IMR-90 (cell line): Measurements from ENCODE around the gene PLEKHH2. TPM values are rescaled to one million over a fixed set of nuclear protein-coding genes. Genes with fewer than 3 reads are reported as not detected.

Experiments
- ATAC-seq: fragments of 200-7000 bp; cut with Tn5 transposase; 2 replicates; pipeline ENCODE4 v1.9.1; 2020; ENCODE audit warnings: low read depth, mild to moderate bottlenecking, moderate library complexity
- BruUV-seq: library from RNA; stranded (reverse); fragments of 400-500 nt; replicated peaks from 2 replicates; lab custom pipeline; 2021; lab: Mats Ljungman, UMichigan
- CTCF ChIA-PET: fragments of 300-600 bp; formaldehyde crosslinking; extraction: SDS; loops from one replicate; lab custom pipeline; 2021; ENCODE audit warnings: antibody characterized with exemption; lab: Yijun Ruan, JAX
- POLR2A ChIA-PET: fragments of 300-600 bp; sonication (Branson Sonifier 250); formaldehyde crosslinking; loops from one replicate; lab custom pipeline; 2022; ENCODE audit warnings: antibody characterized with exemption; ENCODE audit not compliant: unreplicated experiment; lab: Charles Lee
- DNase-seq: peaks from one replicate; pipeline ENCODE4 v3.0.0; 2013
- H2AFZ ChIP-seq: replicated peaks from 2 replicates; pipeline ENCODE3; 2013; ENCODE audit warnings: low read length, mild to moderate bottlenecking; ENCODE audit not compliant: poor library complexity
- H2AK5ac ChIP-seq: 2 replicates; pipeline ENCODE4 v1.6.1; 2013; ENCODE audit warnings: low read depth, low read length, inconsistent platforms
- H2AK9ac ChIP-seq: replicated peaks from 2 replicates; pipeline ENCODE3; 2013; ENCODE audit warnings: mild to moderate bottlenecking, low read depth, low read length, moderate library complexity; ENCODE audit not compliant: poor library complexity
- H2BK120ac ChIP-seq: 2 replicates; pipeline ENCODE4 v1.6.1; 2013; ENCODE audit warnings: low read depth, low read length, inconsistent platforms
- H2BK15ac ChIP-seq: 3 replicates; pipeline ENCODE4 v1.6.1; 2013; ENCODE audit warnings: low read depth, low read length, inconsistent platforms
- H2BK20ac ChIP-seq: 2 replicates; pipeline ENCODE4 v1.6.1; 2013; ENCODE audit warnings: low read depth, mild to moderate bottlenecking, inconsistent platforms, low read length, moderate library complexity
- H2BK5ac ChIP-seq: 2 replicates; pipeline ENCODE4 v1.6.1; 2013; ENCODE audit warnings: mild to moderate bottlenecking, low read depth, low read length, inconsistent platforms; ENCODE audit not compliant: poor library complexity, severe bottlenecking
- H3K14ac ChIP-seq: replicated peaks from 2 replicates; pipeline ENCODE4 v1.6.1; 2013; ENCODE audit warnings: low read depth, low read length, inconsistent platforms
- H3K18ac ChIP-seq: 2 replicates; pipeline ENCODE4 v1.6.1; 2013; ENCODE audit warnings: low read depth, low read length, control low read depth
- H3K23ac ChIP-seq: 2 replicates; pipeline ENCODE4 v1.6.1; 2013; ENCODE audit warnings: low read depth, low read length, inconsistent platforms
- H3K27ac ChIP-seq: 2 replicates; pipeline ENCODE4 v1.5.1; 2013; ENCODE audit warnings: mild to moderate bottlenecking, control low read depth, low read length; ENCODE audit not compliant: insufficient read depth
- H3K27me3 ChIP-seq: 2 replicates; pipeline ENCODE4 v1.6.1; 2013; ENCODE audit warnings: low read length; ENCODE audit not compliant: control insufficient read depth, insufficient read depth
- H3K36me3 ChIP-seq: 2 replicates; pipeline ENCODE4 v1.6.1; 2013; ENCODE audit warnings: low read length, mixed read lengths; ENCODE audit not compliant: control insufficient read depth, insufficient read depth
- H3K4ac ChIP-seq: 2 replicates; pipeline ENCODE4 v1.6.1; 2013; ENCODE audit warnings: low read depth, low read length, inconsistent platforms
- H3K4me1 ChIP-seq: 2 replicates; pipeline ENCODE4 v1.6.1; 2013; ENCODE audit warnings: low read length, mixed read lengths; ENCODE audit not compliant: control insufficient read depth, insufficient read depth
- H3K4me2 ChIP-seq: 2 replicates; pipeline ENCODE4 v1.6.1; 2013; ENCODE audit warnings: low read depth, mild to moderate bottlenecking, control low read depth, low read length, moderate library complexity
- H3K4me3 ChIP-seq: 2 replicates; pipeline ENCODE4 v1.5.1; 2013; ENCODE audit warnings: low read depth, mild to moderate bottlenecking, control low read depth, low read length, moderate library complexity; ENCODE audit not compliant: insufficient read depth
- H3K56ac ChIP-seq: 2 replicates; pipeline ENCODE4 v1.6.1; 2013; ENCODE audit warnings: low read length, inconsistent platforms; ENCODE audit not compliant: insufficient read depth; ENCODE audit errors: extremely low read depth
- H3K79me1 ChIP-seq, 2 experiments: 2 replicates each; pipeline ENCODE4 v1.6.1; 2013; ENCODE audit warnings: low read length in 2 of 2, inconsistent platforms in 1 of 2, low read depth in 1 of 2
- H3K9ac ChIP-seq: 2 replicates; pipeline ENCODE4 v1.6.1; 2013; ENCODE audit warnings: low read depth, low read length, control low read depth
- H3K9me1 ChIP-seq: 2 replicates; pipeline ENCODE4 v1.6.1; 2013; ENCODE audit warnings: low read length, inconsistent platforms; ENCODE audit not compliant: insufficient read depth
- H3K9me3 ChIP-seq: 2 replicates; pipeline ENCODE4 v1.6.1; 2013; ENCODE audit warnings: low read length; ENCODE audit not compliant: control insufficient read depth, insufficient read depth
- H4K20me1 ChIP-seq: 2 replicates; pipeline ENCODE4 v1.6.1; 2013; ENCODE audit warnings: low read length, inconsistent platforms; ENCODE audit not compliant: insufficient read depth
- H4K5ac ChIP-seq: 2 replicates; pipeline ENCODE4 v1.6.1; 2013; ENCODE audit warnings: mild to moderate bottlenecking, low read depth, low read length, control low read depth
- H4K8ac ChIP-seq, 2 experiments: 2 replicates each; pipeline ENCODE4 v1.6.1; 2013; ENCODE audit warnings: low read depth in 2 of 2, low read length in 2 of 2, control low read depth in 1 of 2, inconsistent platforms in 1 of 2
- H4K91ac ChIP-seq: 2 replicates; pipeline ENCODE4 v1.6.1; 2013; ENCODE audit warnings: low read depth, low read length, inconsistent platforms; ENCODE audit not compliant: insufficient read depth
- BHLHE40 ChIP-seq: fragments of 150-350 bp; IDR thresholded peaks from 2 replicates; pipeline ENCODE4 v1.6.1; 2016; ENCODE audit warnings: mild to moderate bottlenecking, low read depth, low read length
- CEBPB ChIP-seq: IDR thresholded peaks from 2 replicates; pipeline ENCODE4 v1.6.1; 2012; ENCODE audit warnings: low read depth, low read length, improper control_type of control experiment
- CHD1 ChIP-seq: IDR thresholded peaks from 2 replicates; pipeline ENCODE4 v1.6.1; 2012; ENCODE audit warnings: low read depth, low read length, improper control_type of control experiment
- FOS ChIP-seq: fragments of 150-350 bp; IDR thresholded peaks from 2 replicates; pipeline ENCODE4 v1.6.1; 2016; ENCODE audit warnings: low read depth, low read length
- MAFK ChIP-seq: IDR thresholded peaks from 2 replicates; pipeline ENCODE4 v1.6.1; 2012; ENCODE audit warnings: low read depth, low read length, improper control_type of control experiment
- MAZ ChIP-seq: IDR thresholded peaks from 2 replicates; pipeline ENCODE4 v1.6.1; 2012; ENCODE audit warnings: low read depth, mild to moderate bottlenecking, low read length, improper control_type of control experiment, moderate library complexity, borderline replicate concordance
- MXI1 ChIP-seq: IDR thresholded peaks from 2 replicates; pipeline ENCODE4 v1.6.1; 2012; ENCODE audit warnings: low read depth, mild to moderate bottlenecking, low read length, moderate library complexity, borderline replicate concordance
- NFE2L2 ChIP-seq: fragments of 150-350 bp; IDR thresholded peaks from 2 replicates; pipeline ENCODE4 v1.6.1; 2016; ENCODE audit warnings: low read depth, mild to moderate bottlenecking, low read length
- POLR2A ChIP-seq: IDR thresholded peaks from 2 replicates; pipeline ENCODE4 v1.6.1; 2012; ENCODE audit warnings: mild to moderate bottlenecking, low read depth, low read length
- RAD21 ChIP-seq: IDR thresholded peaks from 2 replicates; pipeline ENCODE4 v1.6.1; 2012; ENCODE audit warnings: low read length, improper control_type of control experiment
- RCOR1 ChIP-seq: IDR thresholded peaks from 2 replicates; pipeline ENCODE4 v1.6.1; 2012; ENCODE audit warnings: mild to moderate bottlenecking, low read length, improper control_type of control experiment; ENCODE audit not compliant: insufficient replicate concordance
- RFX5 ChIP-seq: IDR thresholded peaks from 2 replicates; pipeline ENCODE4 v1.8.0; 2012; ENCODE audit warnings: low read depth, mild to moderate bottlenecking, low read length, moderate library complexity
- SMC3 ChIP-seq: fragments of 150-350 bp; IDR thresholded peaks from 2 replicates; pipeline ENCODE4 v1.6.1; 2016; ENCODE audit warnings: low read depth, mild to moderate bottlenecking, antibody characterized with exemption, low read length, moderate library complexity
- USF2 ChIP-seq: fragments of 150-350 bp; IDR thresholded peaks from 2 replicates; pipeline ENCODE4 v1.6.1; 2017; ENCODE audit warnings: mild to moderate bottlenecking, antibody characterized with exemption, low read length, low read depth
- WGBS, 2 experiments: methylation state at CpG; one replicate each; pipeline versions ENCODE4 v1.1.5 to v1.1.7; 2013; ENCODE audit warnings: missing lambda C conversion rate in 2 of 2; ENCODE audit not compliant: insufficient read length in 1 of 2; ENCODE audit errors: extremely low coverage in 2 of 2; 5-methylcytosine and 5-hydroxymethylcytosine counted together
- dilution Hi-C: fragments of 300-500 bp; cut with HindIII; formaldehyde crosslinking; loops from one replicate; pipeline ENCODE4 v1.14.3; 2018; ENCODE audit warnings: low sequenced_read_pairs; ENCODE audit not compliant: unreplicated experiment
- in situ Hi-C: fragments of 300-500 bp; cut with MboI; formaldehyde crosslinking; loops from 3 replicates; pipeline ENCODE4 v1.14.3; 2019; ENCODE audit warnings: low sequenced_read_pairs, inconsistent platforms, mixed read lengths
- intact Hi-C: fragments of 100-400 bp; cut with micrococcal nuclease; formaldehyde crosslinking; loops from 2 replicates; pipeline ENCODE4 v1.10.0; 2022
- polyA plus RNA-seq, 3 experiments: library from polyadenylated mRNA; depleted of rRNA; stranded (reverse); fragments of >200 nt; gene quantifications; 2 replicates each; pipeline ENCODE4 v1.2.3, GENCODE V29; 2012; ENCODE audit warnings: low replicate concordance in 1 of 3
- total RNA-seq: library from RNA; depleted of rRNA; stranded (reverse); fragments of >200 nt; gene quantifications from 2 replicates; pipeline ENCODE4 v1.2.3, GENCODE V29; 2012
- TF ChIP-seq, protein P1 (sequence below): conservative IDR thresholded peaks from 2 replicates; pipeline ENCODE4 v1.5.1; 2012; ENCODE audit warnings: mild to moderate bottlenecking, low read depth, low read length, improper control_type of control experiment
- TF ChIP-seq, protein P2 (sequence below): fragments of 150-350 bp; IDR thresholded peaks from 2 replicates; pipeline ENCODE4 v1.6.1; 2016; ENCODE audit warnings: low read depth, mild to moderate bottlenecking, low read length, moderate library complexity, borderline replicate concordance

The PLEKHH2 gene
- total and polyA plus RNA-seq, 2 of the 4 experiments (the other 2 are of a cell fraction), result 2.0 to 3.3 TPM

DNA sequence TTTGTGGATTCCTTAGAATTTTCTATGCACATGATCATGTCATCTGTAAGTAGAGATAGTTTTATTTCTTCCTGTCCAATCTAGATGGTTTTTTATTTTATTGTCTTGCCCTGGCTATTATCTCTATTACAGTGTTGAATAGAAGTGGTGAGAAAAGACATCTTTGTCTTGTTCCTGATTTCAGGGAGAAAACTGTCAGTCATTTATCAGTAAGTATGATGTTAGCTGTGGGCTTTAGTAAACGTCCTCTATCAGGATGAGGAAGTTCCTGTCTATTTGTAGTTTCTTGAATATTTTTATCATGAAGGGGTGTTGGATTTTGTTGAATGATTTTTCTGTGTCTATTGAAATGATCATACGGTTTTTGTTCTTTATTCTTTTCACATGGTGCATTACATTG, 5.3 kb downstream of the PLEKHH2 start:
- Histone ChIP-seq H4K91ac (no peak overlapping the region), H4K20me1 (no peaks in the 10 kb centered on the region), H2BK20ac (no peak overlapping the region), H3K9me1 (no peaks in the 10 kb centered on the region), H3K79me1 (peaks cover 4 to 8% of the 10 kb centered on the region in 2 experiments; a peak in 2 of 4 replicates), H3K4ac (no peak overlapping the region), H3K14ac (no peak overlapping the region), H3K18ac (no peak overlapping the region), H3K27ac (no peak overlapping the region), H2BK5ac (no peak overlapping the region), H3K36me3 (no peaks in the 10 kb centered on the region), H2BK15ac (no peak overlapping the region), H4K8ac (no peak overlapping the region), H4K5ac (no peak overlapping the region), H2AK5ac (no peak overlapping the region), H3K9ac (no peak overlapping the region), H3K4me3 (no peak overlapping the region), H2AK9ac (no peak overlapping the region), H3K9me3 (no peaks in the 10 kb centered on the region), H2BK120ac (no peak overlapping the region), H2AFZ (no peak overlapping the region), H3K4me1 (no peaks in the 10 kb centered on the region), H3K27me3 (no peaks in the 10 kb centered on the region), H3K23ac (no peak overlapping the region), H3K56ac (no peak overlapping the region), H3K4me2 (no peak overlapping the region)
- no peak for DNase-seq
- CTCF ChIA-PET, result no interaction called here
- no peak for ATAC-seq
- no peak for TF ChIP-seq FOS
- no peak for TF ChIP-seq RAD21
- TF ChIP-seq, protein P1, sequence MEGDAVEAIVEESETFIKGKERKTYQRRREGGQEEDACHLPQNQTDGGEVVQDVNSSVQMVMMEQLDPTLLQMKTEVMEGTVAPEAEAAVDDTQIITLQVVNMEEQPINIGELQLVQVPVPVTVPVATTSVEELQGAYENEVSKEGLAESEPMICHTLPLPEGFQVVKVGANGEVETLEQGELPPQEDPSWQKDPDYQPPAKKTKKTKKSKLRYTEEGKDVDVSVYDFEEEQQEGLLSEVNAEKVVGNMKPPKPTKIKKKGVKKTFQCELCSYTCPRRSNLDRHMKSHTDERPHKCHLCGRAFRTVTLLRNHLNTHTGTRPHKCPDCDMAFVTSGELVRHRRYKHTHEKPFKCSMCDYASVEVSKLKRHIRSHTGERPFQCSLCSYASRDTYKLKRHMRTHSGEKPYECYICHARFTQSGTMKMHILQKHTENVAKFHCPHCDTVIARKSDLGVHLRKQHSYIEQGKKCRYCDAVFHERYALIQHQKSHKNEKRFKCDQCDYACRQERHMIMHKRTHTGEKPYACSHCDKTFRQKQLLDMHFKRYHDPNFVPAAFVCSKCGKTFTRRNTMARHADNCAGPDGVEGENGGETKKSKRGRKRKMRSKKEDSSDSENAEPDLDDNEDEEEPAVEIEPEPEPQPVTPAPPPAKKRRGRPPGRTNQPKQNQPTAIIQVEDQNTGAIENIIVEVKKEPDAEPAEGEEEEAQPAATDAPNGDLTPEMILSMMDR, result no peak
- no peak for TF ChIP-seq RCOR1
- no peak for TF ChIP-seq MAFK
- TF ChIP-seq CEBPB, result no peak
- TF ChIP-seq NFE2L2, result no peak
- no peak for TF ChIP-seq MAZ
- no peak for TF ChIP-seq BHLHE40
- no peak for TF ChIP-seq CHD1
- TF ChIP-seq, protein P2, sequence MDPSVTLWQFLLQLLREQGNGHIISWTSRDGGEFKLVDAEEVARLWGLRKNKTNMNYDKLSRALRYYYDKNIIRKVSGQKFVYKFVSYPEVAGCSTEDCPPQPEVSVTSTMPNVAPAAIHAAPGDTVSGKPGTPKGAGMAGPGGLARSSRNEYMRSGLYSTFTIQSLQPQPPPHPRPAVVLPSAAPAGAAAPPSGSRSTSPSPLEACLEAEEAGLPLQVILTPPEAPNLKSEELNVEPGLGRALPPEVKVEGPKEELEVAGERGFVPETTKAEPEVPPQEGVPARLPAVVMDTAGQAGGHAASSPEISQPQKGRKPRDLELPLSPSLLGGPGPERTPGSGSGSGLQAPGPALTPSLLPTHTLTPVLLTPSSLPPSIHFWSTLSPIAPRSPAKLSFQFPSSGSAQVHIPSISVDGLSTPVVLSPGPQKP, result no peak
- TF ChIP-seq SMC3, result no peak
- TF ChIP-seq MXI1, result no peak
- TF ChIP-seq RFX5, result no peak
- TF ChIP-seq POLR2A, result no peak
- no peak for TF ChIP-seq USF2
- POLR2A ChIA-PET, result no interaction called here
- in situ Hi-C loops (no loop called here), dilution Hi-C loops (no loop called here), intact Hi-C loops (no loop called here)
- no CpG with 5 or more reads among the region's 2 CpGs for WGBS, 2 experiments
- no TSS peak for BruUV-seq
